AG09309 (cell line): Measurements from ENCODE around the gene SNRNP25.

Experiments used
- DNase-seq: peaks from one replicate; pipeline ENCODE4 v3.0.0-alpha.2; 2010; ENCODE audit warnings: low read depth
- H3K4me3 ChIP-seq: 2 replicates; pipeline ENCODE4 v1.5.1; 2011; ENCODE audit warnings: mild to moderate bottlenecking, low read depth, low read length, moderate library complexity; ENCODE audit not compliant: control insufficient read depth
- CTCF ChIP-seq: IDR thresholded peaks from 2 replicates; pipeline ENCODE4 v1.5.1; 2011; ENCODE audit warnings: mild to moderate bottlenecking, low read depth, low read length, inconsistent platforms; ENCODE audit not compliant: insufficient read depth, control insufficient read depth; ENCODE audit errors: missing control alignments

The SNRNP25 gene

GRCh38 chr16:57711-58110, 4.1 kb downstream of the SNRNP25 start:
- no peak for TF ChIP-seq CTCF
- DNase-seq: no peak

GRCh38 chr16:58491-59439, 5.1 kb downstream of the SNRNP25 start:
- no peak for TF ChIP-seq CTCF
- no peak for DNase-seq
- H3K4me3 ChIP-seq: no peak overlapping the region

More at GRCh38 chr16:57711-58110, 4.1 kb downstream of the SNRNP25 start:
- no peak overlapping the region for H3K4me3 ChIP-seq

- TF ChIP-seq CTCF: no peak
- no peak for DNase-seq
Measured at GRCh38 chr16:59440-60059, 5.9 kb downstream of the SNRNP25 start.

GRCh38 chr16:60166-60565, 6.5 kb downstream of the SNRNP25 start:
- DNase-seq: no peak
- no peak for TF ChIP-seq CTCF
- no peak overlapping the region for H3K4me3 ChIP-seq

More at GRCh38 chr16:59440-60059, 5.9 kb downstream of the SNRNP25 start:
- H3K4me3 ChIP-seq: no peak overlapping the region

GRCh38 chr16:60929-61878, 7.6 kb downstream of the SNRNP25 start:
- no peak overlapping the region for H3K4me3 ChIP-seq
- TF ChIP-seq CTCF: no peak
- DNase-seq: no peak

GRCh38 chr16:61879-62281, 8.3 kb downstream of the SNRNP25 start:
- TF ChIP-seq CTCF: no peak
- no peak for DNase-seq

More at GRCh38 chr16:61879-62281, 8.3 kb downstream of the SNRNP25 start:
- no peak overlapping the region for H3K4me3 ChIP-seq
